GM21717 (cell line): Measurements from ENCODE around the gene ATP5IF1.

Source experiments
- ATAC-seq: cut with Tn5 transposase; IDR thresholded peaks from one replicate; pipeline ENCODE4 v1.9.1; 2021; ENCODE audit warnings: mild to moderate bottlenecking, moderate library complexity; ENCODE audit not compliant: unreplicated experiment

ATP5IF1 gene

GRCh38 chr1:28264897-28265296 is 29.0 kb downstream of the ATP5IF1 start:
- no peak for ATAC-seq

GRCh38 chr1:28265577-28265976 is 29.7 kb downstream of the ATP5IF1 start:
- ATAC-seq = no peak

- ATAC-seq = no peak
Measured at GRCh38 chr1:28266920-28267322, 31.0 kb downstream of the ATP5IF1 start.

- ATAC-seq = no peak
Measured at GRCh38 chr1:28267633-28268032, 31.7 kb downstream of the ATP5IF1 start.

- ATAC-seq = no peak
Measured at GRCh38 chr1:28269529-28269928, 33.6 kb downstream of the ATP5IF1 start.

- ATAC-seq = no peak
Measured at GRCh38 chr1:28272215-28272852, 36.4 kb downstream of the ATP5IF1 start.

GRCh38 chr1:28273216-28273860 is 37.4 kb downstream of the ATP5IF1 start:
- no peak for ATAC-seq

GRCh38 chr1:28278763-28279162 is 42.8 kb downstream of the ATP5IF1 start:
- no peak for ATAC-seq

- ATAC-seq = no peak
Measured at GRCh38 chr1:28279721-28280120, 43.8 kb downstream of the ATP5IF1 start.

- no peak for ATAC-seq
Measured at GRCh38 chr1:28280501-28280900, 44.6 kb downstream of the ATP5IF1 start.

- ATAC-seq = no peak
Measured at GRCh38 chr1:28280977-28281381, 45.1 kb downstream of the ATP5IF1 start.

GRCh38 chr1:28281608-28282425 is 45.9 kb downstream of the ATP5IF1 start:
- no peak for ATAC-seq

- ATAC-seq = no peak
Measured at GRCh38 chr1:28282426-28283407, 46.8 kb downstream of the ATP5IF1 start.

- ATAC-seq = no peak
Measured at GRCh38 chr1:28286111-28286510, 50.2 kb downstream of the ATP5IF1 start.
